DMS79 (cell line): Measurements from ENCODE around the gene IQCK.

ENCODE experiments used
- DNase-seq: peaks from one replicate; lab custom pipeline; 2025; lab: John Stamatoyannopoulos, UW

Gene IQCK

DNA sequence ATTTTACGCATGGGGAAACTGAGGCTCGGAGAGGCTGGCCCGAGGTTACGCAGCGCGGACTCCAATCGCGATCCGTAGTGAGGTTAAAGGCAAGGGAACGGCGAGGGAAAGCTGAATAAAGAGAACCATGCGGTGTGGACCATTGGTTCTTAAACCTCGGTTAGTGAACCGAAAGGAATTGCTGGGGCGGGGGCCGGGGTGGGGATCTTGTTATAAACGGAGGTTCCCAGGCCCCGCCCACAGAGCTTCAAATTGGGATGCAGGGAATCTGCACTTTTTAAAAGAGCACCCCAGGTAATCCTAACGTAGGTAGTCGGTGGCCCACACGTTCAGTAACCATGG lies 524 bp downstream of the IQCK start:
- no peak for DNase-seq

DNA sequence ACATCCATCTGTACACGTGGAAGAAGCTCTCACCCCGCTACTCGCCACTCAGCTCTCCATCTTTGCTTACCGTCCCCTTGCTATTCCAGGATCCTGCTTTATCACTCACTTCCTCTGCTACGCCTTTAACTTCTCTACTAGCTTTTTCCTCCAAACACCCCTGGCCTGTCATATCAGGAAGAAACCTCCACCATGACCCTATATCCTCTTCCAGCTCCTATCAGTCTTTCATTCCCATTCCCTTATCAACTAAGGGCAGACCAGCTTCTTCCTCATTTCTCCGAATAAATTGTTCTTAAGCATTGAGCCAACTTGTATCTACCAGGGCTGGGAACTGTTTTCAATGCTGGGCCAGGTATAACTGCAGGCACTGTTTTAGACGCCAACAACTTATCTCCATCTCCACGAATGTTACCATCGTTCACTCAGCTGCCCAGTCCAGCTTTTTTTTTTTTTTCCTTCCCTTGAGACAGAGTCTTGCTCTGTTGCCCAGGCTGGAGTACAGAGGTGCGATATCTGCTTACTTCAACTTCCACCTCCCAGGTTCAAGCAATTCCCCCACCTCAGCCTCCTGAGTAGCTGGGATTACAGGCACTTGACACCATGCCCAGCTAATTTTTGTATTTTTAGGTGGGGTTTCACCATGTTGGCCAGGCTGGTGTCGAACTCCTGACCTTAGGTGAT lies 4.3 kb downstream of the IQCK start:
- DNase-seq: no peak

DNA sequence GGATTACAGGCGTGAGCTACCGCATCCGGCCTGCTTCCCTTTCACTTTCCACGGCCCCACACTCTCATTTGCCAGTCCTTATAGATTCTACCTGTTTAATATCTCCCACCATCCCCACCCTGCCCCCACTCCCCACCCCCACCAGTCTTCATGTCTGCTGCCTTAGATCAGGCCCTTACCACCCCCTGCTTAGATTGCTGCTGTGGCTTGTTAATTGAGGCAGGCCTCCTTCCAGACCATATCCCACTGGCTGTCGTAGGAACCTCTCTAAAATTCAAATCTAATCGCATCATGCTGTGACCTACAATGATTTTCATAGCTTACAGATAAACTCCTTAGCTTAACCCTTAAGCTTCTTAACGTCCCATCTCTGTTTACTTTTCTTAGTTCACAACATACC lies 4.9 kb downstream of the IQCK start:
- no peak for DNase-seq

DNA sequence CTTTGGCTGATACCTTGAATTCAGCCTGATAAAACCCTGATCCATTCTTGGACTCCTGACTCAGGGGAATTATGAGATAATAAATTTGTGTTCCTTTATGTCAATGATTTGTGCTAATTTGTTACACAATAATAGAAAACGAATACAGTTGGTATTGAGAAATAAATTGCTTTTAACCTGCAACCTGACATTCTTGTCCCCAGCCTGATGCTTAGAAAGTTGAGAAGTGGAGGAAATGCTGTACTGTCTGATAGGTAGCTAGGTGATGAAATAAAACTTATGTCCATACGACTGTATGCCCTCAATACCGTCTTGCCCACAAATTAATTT lies 10.5 kb downstream of the IQCK start:
- no peak for DNase-seq

DNA sequence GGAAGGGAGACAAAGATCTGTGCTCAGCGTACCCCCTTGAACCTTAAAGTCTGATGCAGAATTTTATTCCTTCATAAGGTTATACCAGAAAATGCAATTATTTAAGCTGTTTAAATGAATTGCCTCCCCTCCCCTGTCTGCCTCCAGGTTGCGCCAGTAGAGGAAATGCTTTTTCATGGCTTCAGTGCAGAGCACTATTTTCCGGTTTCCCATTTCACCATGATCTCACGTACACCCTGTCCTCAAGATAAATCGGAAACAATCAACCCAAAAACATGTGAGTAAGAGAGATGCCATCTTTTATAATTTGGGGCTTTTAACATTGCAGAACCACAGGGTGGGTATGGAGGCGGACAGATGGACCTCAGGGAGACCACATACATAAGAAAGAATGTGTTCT lies 15.5 kb downstream of the IQCK start:
- DNase-seq: no peak

DNA sequence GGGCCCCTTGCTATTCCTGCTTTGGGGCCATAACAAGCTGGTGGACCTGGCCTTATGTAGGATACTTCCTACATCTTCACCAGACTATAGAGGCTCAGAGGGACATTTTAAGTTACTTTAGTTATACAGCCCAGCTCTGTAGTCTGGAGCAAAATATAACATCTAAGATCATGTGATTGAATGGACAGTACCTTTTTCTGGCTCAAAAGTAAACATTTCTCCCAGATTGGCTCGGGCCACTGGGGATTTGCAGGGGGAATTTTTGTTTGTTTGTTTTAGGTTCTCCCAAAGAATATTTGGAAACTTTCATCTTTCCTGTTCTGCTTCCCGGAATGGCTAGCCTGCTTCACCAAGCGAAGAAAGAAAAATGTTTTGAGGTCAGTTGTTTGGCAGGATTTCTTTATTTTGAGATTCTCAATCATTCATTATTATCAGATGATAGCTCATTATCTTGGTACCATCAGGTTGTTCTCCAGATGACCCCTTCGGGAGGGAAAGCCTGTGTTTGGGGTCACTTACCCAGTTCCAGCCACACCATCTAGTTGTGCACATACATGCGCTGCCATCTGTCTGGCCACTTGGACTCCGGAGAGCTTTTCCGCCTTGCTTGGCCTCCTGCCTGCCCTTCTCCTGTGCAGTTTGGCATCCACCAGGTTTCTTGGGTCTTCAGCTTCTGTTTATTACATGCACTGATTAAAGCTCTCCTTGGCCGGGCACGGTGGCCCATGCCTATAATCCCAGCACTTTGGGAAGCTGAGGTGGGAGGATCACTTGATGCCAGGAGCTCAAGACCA lies 17.2 kb downstream of the IQCK start:
- DNase-seq: no peak

DNA sequence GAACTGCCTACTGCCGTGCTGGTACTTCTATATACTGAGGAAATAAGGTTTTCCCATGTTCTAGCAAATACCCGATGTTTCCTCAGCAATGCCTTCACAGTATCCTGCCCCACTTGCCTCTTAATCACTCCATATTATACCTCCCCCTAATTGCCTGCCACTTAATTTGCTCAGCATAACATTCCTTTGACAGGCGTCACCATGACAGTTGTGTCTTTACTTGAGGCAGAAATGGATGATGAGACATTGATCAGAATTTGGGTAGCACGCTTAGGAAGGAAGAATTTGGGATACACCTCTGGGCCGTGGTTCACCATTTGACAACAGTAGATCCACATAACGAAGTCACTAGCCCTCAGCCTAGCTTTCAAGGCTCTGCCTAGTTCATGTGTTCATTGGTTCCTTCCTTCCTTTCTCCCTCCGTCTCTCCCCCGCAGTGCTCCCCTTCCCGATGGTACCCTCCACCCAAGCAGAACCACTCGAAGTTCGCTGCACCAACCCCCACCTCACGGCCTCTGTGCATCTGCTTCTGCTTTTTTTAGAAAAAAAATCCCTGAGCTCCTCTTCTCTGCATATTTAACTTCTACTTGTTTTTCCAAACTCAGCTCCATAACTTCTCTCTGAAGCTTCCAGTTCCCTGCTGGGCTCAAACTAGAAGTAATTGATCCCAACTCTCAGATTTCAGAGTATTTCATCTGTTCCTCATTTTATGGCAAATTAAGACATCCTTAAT lies 19.4 kb downstream of the IQCK start:
- no peak for DNase-seq

DNA sequence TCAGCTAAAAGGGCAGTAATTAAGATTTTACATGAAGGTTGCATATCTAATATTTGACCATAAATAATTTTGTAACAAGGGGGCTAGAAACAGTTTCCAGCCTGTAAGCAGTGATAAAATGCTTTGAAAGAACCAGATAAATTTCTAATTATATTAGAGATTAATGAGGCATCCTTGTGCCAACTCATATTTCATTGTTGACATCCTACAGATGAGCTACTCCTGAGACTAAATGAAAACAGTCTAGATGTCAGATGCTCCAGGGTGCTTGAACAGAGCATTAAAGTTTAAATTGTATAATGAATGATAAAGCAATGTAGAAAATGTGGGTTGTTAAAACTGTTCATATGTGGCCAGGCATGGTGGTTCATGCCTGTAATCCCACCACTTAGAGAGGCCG lies 23.3 kb downstream of the IQCK start:
- no peak for DNase-seq

DNA sequence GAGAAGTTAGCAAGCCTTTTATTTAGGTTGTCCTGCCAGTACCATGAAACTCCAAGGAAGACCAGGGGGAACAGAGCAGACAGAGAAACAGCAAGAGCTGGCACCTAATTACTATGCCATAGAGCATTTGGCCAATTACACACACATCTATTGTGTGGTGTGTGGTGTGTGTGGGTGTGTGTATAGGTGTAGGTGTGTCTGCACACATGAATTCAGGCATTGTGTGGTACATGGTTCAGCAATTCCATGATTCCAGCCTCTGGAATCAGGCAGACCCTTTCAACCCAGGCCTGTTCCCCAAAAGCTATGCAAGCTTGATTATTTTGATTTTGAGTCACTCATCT lies 25.7 kb downstream of the IQCK start:
- DNase-seq: no peak

DNA sequence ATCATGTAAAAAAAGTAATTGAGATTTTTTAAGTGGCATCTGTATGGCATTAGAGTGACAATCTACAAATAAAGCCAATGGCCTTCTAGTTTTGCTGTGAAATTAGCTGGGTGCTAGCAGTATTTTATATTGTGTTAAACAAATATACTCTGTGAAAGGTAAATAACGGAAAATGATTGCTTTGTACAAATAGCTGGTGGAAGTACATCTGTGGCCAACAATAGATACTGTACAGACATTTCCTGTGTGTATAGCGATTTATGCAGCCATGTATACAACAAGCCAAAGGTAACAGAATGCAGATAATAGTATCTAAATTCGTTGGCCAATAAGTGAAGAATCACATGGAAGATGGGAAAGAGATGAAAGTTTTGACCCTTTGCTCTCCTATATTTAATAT lies 26.6 kb downstream of the IQCK start:
- no peak for DNase-seq

DNA sequence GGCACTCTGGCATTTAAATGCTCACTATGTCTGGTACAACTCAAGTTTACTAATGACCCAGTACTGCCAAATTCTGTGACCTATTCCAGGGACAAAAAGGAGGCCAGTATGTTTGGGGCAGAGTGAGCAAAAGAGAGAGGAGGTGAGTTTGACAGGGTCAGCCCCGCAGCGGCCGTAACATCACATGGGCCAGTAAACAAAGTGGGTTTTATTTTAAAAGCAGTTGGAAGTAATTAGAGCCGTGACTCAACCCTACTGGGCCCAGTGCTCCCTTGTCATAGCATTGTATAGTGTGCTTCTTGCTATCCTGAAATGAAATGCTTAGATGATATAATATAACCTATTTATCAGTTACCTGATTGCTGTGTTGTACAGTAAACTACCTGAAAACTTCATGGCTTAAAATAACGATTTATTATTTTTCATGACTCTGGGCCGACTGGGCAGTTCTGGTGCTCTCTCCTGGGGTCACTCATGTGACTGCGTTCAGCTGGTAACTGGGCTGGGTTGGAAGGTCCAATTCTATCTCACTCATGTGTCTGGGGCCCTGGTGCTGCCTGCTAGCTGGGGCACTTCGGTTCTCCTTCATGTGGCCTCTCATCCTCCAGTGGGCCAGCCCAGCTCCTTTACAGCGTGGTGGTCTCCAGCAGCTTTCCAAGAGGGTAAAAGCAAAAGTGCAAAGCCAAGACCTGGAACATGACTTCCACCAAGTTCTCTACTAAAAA lies 27.4 kb downstream of the IQCK start:
- no peak for DNase-seq

DNA sequence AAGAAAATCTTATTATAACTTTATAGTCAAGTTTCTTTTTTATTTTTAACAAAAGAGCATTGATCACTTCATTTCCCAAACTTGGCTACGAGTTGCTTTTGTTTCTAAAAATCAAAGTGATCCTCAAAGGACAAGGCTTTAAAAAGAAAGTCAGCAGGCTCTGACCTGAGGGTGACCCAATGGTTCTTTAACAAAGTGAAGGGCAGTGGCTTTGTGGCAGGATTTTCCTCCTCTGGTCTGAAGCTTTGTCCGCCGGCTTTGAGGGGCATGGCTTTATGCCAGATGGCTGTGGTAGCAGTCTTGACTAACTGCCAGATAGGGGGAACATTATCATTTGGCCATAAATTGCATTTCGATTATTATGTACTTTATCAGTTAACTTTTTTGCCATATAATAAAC lies 28.5 kb downstream of the IQCK start:
- DNase-seq: no peak

DNA sequence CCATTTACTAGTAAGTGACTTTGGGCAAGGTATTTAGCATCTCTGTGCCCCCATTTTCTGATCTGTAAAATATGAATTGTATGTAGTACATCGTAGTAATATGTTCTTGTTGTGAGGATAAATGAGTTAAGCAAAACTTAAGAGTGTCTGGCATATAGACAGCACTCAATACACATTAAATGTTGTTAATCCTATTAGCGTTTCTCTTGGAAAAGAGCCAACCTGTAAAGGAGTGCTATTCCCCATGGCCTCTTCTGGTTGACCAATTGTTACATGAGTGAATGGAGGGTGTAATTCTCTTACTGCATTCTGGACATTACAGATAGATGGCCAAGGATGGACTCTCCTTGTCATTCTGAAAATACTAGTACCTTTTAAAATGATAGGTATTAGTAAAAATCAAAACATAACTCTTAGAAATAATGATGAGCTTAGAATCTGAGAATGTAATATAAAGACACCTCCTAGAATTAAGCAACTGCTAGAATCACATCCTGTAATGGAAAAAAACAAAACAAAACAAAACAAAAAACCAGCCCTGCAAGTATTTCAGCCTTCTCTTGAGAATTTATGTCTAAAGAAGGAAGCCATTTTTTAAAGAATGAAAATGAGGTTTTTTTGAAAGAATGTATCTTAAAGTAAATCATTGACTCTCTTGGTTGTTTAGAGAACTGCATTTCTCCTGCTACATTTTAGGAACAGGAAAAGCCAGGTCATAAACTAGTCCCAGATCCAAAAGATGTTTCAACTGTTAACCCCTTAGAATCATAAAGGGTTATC lies 30.5 kb downstream of the IQCK start:
- DNase-seq: no peak

DNA sequence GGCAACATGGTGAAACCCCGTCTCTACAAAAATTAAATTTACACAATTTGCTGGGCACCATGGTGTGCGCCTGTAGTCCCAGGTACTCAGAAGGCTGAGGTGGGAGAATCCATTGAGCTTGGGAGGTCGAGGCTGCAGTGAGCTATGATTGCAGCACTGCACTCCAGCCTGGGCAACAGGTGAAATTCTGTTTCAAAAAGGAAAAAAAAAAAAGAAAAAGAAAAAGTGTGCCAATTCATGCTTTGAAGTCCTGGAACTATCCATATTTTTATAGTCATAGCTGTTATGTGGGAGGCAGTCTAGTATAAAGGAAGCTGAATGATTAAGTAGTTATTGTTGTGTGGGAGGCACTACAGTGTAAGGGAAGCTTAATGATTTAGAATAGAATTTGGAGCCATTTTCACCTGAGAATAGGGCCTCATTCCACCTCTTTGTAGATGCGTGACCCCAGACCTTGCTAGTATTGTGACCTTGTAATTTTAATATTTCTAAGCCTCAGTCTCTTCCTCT lies 31.6 kb downstream of the IQCK start:
- no peak for DNase-seq

DNA sequence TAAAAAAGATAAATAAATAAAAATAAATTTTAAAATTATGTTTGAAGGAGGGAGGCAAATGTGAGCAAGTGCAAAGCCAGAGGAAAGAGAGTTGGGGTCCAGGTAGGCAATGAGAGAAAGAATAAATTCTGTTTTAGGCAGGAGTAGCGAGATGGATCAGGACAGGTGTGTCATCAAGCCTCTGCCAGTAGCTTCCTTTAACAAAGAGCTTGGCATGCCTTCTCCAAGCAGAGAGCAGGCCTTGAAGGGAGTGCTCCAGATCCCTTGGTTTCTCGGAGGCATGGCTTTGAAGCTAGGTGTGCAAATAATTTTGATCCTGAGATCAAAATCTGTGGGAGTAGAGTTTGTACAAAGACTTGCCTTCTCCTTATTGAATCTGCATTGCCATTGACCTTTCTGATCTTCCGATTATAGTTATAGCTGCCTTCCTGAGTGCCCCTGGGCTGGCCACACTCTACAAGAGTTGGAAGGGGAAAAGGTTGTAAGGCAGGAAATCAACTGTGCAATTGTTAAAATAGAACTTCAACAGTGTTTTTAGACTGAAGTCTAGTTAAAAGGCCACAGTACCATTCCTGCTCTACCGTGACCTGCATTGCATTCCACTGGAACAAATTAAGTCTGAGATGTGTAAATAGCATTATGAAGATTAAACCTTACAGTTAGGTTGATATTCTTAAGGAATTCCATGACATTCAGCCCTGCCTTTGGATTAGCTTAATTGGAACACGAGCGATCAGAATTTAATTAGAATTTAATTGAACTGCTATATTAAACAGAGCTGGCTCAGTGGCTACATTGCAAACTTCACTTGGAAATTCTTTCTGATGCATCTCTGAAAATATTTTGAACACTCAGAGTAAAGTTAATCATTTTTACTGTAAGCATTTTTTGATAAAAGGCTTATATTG lies 33.7 kb downstream of the IQCK start:
- DNase-seq: no peak

DNA sequence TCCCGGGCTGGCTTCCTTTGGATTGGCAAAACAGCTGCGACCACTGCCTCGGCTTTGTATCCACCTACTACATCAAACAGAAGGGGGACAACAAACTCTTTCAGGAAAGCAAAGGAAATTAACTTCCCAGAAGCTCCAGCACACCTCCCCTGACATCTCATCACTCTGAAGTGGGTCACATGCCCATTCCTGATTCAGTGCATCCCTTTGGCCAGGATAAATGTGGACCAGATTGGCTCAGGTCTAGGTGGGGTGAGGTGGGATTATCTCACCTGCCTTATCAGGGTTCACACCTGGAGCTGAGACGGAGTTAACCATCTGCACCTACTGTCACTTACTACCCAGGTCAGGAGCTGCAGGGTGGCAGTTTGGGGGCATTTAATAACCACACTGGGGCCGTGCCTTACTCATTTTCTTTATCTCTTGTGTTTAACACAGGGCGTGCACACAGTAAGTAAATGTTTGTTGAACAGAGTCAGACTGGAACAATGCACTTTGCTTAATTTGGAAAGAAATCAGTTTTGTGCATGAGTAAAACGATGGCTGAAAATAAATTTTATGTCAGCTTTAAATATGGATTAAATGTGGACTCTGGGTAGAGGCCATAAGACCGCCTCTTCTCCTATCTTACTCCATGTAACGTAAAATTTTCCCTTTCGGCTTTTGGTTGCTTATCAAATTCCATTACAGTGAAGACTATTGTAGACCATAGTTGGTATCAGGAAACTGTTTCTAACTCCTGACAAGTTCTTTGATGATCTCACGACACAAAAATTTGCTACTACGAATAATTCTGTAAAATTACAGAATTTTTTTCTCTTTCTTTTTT lies 36.0 kb downstream of the IQCK start:
- DNase-seq: no peak

DNA sequence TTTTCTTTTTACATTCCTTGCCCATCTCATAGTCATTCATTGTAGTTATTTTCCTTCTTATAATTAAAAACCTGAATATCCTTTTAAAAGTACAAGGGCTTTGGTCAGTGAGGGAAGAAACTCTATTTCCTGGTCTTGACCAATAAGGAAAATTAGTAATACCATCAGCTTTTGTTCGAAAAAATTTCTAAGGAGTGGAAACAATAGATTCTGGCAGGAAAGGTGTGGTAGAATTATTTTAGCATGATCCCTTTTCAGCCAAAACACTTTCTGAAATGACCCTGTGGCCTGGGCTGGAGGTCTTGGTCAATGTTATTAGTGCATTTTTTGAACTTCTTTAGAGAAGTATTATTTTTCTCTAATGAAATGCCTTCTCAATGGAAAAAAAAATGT lies 36.6 kb downstream of the IQCK start:
- no peak for DNase-seq

DNA sequence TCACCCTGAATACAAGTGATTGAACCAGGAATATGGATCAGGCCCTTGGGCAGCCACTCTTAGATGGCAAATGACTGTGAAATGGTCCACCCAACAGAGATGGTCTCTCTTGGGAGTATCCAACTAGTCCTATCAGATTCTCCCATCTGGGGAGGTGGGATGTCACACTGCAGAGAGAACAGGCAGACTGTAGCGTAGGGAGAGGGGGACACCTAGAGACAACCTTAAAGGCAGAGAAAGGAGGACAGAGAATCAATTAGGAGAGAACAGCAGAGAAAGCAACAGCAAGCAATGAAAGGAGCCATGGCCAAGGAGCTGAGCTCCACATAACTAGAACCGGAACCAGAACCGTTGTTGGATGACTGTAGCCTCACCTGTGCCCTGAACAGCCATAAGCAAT lies 37.2 kb downstream of the IQCK start:
- DNase-seq: no peak

DNA sequence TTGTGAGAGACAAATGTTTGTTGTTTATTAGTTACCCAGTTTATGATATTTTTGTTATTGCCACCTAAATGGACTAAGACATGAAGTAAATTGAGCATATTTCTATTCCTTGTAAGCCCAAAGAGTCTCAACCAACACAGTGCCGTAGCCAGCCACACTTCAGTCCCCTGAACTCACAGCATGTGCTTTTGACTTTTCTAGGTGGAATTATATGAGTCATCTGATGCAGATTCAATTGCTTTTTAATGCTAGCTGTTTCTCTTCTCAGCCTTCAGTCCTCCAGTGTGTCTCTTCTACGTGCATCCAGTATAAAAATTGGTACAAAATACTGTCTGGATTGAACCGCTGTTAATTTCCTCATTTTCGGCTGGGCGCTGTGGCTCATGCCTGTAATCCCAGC lies 39.0 kb downstream of the IQCK start:
- no peak for DNase-seq
